NCI-H226 (cell line): ENCODE results near the gene POLG2.
"Not testable (repeated sequence)": the region's sequence is repeated elsewhere in the genome, so short reads cannot be mapped to it uniquely, and the experiment has no call there.

Source experiments
- DNase-seq: peaks from one replicate; pipeline ENCODE4 v3.0.0-alpha.2; 2015

Gene POLG2

GRCh38 chr17:64480951-64481350, 15.9 kb downstream of the POLG2 start:
- no peak for DNase-seq

- no peak for DNase-seq
Measured at GRCh38 chr17:64477849-64478248, 19.0 kb downstream of the POLG2 start.

- no peak for DNase-seq
Measured at GRCh38 chr17:64472564-64472963, 24.3 kb downstream of the POLG2 start.

GRCh38 chr17:64471440-64471839, 25.4 kb downstream of the POLG2 start:
- DNase-seq: no peak

GRCh38 chr17:64470625-64471024, 26.2 kb downstream of the POLG2 start:
- DNase-seq: no peak

- not testable (repeated sequence) for DNase-seq
Measured at GRCh38 chr17:64466834-64467233, 30.0 kb downstream of the POLG2 start.

- no peak for DNase-seq
Measured at GRCh38 chr17:64466019-64466735, 30.7 kb downstream of the POLG2 start.

- DNase-seq: no peak
Measured at GRCh38 chr17:64461788-64462187, 35.1 kb downstream of the POLG2 start.

- no peak for DNase-seq
Measured at GRCh38 chr17:64460955-64461354, 35.9 kb downstream of the POLG2 start.

GRCh38 chr17:64459818-64460217, 37.0 kb downstream of the POLG2 start:
- DNase-seq: not testable (repeated sequence)

GRCh38 chr17:64459284-64459747, 37.5 kb downstream of the POLG2 start:
- peak; percentile 74 for DNase-seq

- no peak for DNase-seq
Measured at GRCh38 chr17:64458756-64459155, 38.1 kb downstream of the POLG2 start.

- DNase-seq: peak; percentile 16
Measured at GRCh38 chr17:64457156-64457555, 39.7 kb downstream of the POLG2 start.

GRCh38 chr17:64455993-64456885, 40.6 kb downstream of the POLG2 start:
- no peak for DNase-seq

- DNase-seq: no peak
Measured at GRCh38 chr17:64449545-64449944, 47.3 kb downstream of the POLG2 start.

GRCh38 chr17:64448665-64449512, 48.0 kb downstream of the POLG2 start, which contains the start of gene MILR1:
MILR1 (plus strand) TSS chr17:64449115; CDS start chr17:64449169, 54 bp downstream.
- DNase-seq: peak; percentile 84

- no peak for DNase-seq
Measured at GRCh38 chr17:64447526-64447925, 49.3 kb downstream of the POLG2 start.

GRCh38 chr17:64443086-64443760, 53.6 kb downstream of the POLG2 start:
- DNase-seq: peak; percentile 50

- DNase-seq: no peak
Measured at GRCh38 chr17:64442541-64442971, 54.3 kb downstream of the POLG2 start.

- DNase-seq: no peak
Measured at GRCh38 chr17:64441772-64442540, 54.9 kb downstream of the POLG2 start.

- no peak for DNase-seq
Measured at GRCh38 chr17:64439956-64440355, 56.9 kb downstream of the POLG2 start.
